Measurements from ENCODE around the gene TBC1D8B. TPM values are rescaled to one million over a fixed set of nuclear protein-coding genes. Genes with fewer than 3 reads are reported as not detected.

Gene TBC1D8B
- total RNA-seq, 2 donors from 2014 or later: 4.2 to 7.4 TPM

Other genes with a start within 250 kb of the TBC1D8B start
- gene RADX, start 190.7 kb upstream of the TBC1D8B start, total RNA-seq: 1 to 10 TPM; 1.2 to 1.9 TPM
- 1 to 10 TPM in 1 of 2 donors, under 1 TPM in 1; 0.74 to 1.1 TPM for gene RNF128, start 76.0 kb upstream of the TBC1D8B start, total RNA-seq
- gene RIPPLY1, start 100.7 kb downstream of the TBC1D8B start, total RNA-seq: not detected
- under 1 TPM; 0.10 to 0.18 TPM for gene CLDN2, start 117.7 kb downstream of the TBC1D8B start, total RNA-seq
- gene MORC4, start 197.5 kb downstream of the TBC1D8B start, total RNA-seq: 1 to 10 TPM; 5.3 to 6.6 TPM